Muscle of back (tissue), 13 donors: ENCODE measurements around the gene TTYH2. TPM values are rescaled to one million over a fixed set of nuclear protein-coding genes. Genes with fewer than 3 reads are reported as not detected.
"Not testable (repeated sequence)": the region's sequence is repeated elsewhere in the genome, so short reads cannot be mapped to it uniquely, and the experiment has no call there.

ENCODE experiments used
- DNase-seq, 3 donors: peaks; one replicate each; pipeline versions ENCODE4 v3.0.0 to v3.0.0-alpha.2; 2013
- long read RNA-seq, 9 donors: transcript quantifications; one replicate each; lab custom pipeline, GENCODE V29; 2026
- polyA plus RNA-seq, 10 donors: library from polyadenylated mRNA; unstranded; fragments of 120-200 nt; gene quantifications; one replicate each; pipeline ENCODE4 v1.2.1, GENCODE V29; 2013; ENCODE audit not compliant: insufficient read length in 10 of 10

TTYH2 gene, protein sequence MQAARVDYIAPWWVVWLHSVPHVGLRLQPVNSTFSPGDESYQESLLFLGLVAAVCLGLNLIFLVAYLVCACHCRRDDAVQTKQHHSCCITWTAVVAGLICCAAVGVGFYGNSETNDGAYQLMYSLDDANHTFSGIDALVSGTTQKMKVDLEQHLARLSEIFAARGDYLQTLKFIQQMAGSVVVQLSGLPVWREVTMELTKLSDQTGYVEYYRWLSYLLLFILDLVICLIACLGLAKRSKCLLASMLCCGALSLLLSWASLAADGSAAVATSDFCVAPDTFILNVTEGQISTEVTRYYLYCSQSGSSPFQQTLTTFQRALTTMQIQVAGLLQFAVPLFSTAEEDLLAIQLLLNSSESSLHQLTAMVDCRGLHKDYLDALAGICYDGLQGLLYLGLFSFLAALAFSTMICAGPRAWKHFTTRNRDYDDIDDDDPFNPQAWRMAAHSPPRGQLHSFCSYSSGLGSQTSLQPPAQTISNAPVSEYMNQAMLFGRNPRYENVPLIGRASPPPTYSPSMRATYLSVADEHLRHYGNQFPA
- polyA plus RNA-seq: 10 to 100 TPM; 48.7 to 98.6 (median 61.7) TPM
- long read RNA-seq, donor 1, partial matches to known transcripts: 0 of 4 reads
- long read RNA-seq, donor 1, other reads (novel, unspliced or antisense): 0 of 4 reads
- long read RNA-seq, donor 2, partial matches to known transcripts: 22 of 26 reads
- long read RNA-seq, donor 2, other reads (novel, unspliced or antisense): 0 of 26 reads
- long read RNA-seq, donor 3: 0 reads
- long read RNA-seq, donor 4, transcript TTYH2-201 (14 exons, 3,490 nt): major isoform, 6 of 6 reads
- long read RNA-seq, donor 4, partial matches to known transcripts: 0 of 6 reads
- long read RNA-seq, donor 4, other reads (novel, unspliced or antisense): 0 of 6 reads
- long read RNA-seq, donor 5, transcript TTYH2-201 (14 exons, 3,490 nt): major isoform, 6 of 64 reads
- long read RNA-seq, donor 5, partial matches to known transcripts: 55 of 64 reads
- long read RNA-seq, donor 5, other reads (novel, unspliced or antisense): 0 of 64 reads
- long read RNA-seq, donor 6, transcript TTYH2-201 (14 exons, 3,490 nt): major isoform, 9 of 39 reads
- long read RNA-seq, donor 6, partial matches to known transcripts: 30 of 39 reads
- long read RNA-seq, donor 6, other reads (novel, unspliced or antisense): 0 of 39 reads
- long read RNA-seq, donor 7, partial matches to known transcripts: 0 of 6 reads
- long read RNA-seq, donor 7, other reads (novel, unspliced or antisense): 0 of 6 reads
- long read RNA-seq, donor 8, partial matches to known transcripts: 17 of 18 reads
- long read RNA-seq, donor 8, other reads (novel, unspliced or antisense): 0 of 18 reads
- long read RNA-seq, donor 9, partial matches to known transcripts: 0 of 3 reads
- long read RNA-seq, donor 9, other reads (novel, unspliced or antisense): 0 of 3 reads

DNA sequence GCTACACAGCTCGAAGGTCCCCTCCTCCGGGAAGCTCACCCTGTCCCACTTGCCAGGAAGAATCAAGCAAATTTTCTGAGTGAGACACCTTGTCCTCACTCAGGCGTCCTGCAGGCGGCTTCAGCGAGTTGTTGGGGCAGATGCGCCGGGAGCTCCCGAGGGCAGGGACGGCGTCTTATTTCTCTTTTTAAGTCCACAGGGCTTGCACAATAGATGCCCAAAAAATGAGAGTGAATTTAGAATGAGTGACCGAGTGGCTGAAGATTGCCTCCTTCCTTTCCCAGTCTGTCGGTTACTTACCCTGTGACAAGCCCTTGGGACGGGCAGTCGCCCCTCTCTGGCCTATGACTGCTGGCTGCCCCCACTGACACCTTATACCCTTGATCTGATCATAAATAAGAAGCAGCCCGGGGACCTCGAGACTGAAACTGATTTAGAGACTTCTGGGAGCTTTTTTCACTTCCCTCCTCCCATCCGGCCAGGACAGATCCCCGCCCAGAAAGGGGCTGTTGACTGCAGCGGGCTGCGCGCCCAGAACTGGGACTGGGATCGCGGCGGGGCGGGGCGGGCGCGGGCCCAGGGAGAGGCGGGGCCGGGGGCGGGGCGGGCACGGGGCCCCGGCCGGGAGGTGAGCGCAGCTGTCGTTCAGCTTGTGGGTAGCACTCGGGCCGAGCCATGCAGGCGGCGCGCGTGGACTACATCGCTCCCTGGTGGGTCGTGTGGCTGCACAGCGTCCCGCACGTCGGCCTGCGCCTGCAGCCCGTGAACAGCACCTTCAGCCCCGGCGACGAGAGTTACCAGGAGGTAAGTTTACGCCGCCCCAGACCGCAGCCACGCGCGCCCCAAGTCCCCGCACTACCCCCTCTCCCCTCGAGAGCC lies at the start of gene TTYH2:
TSS of gene TTYH2 (plus strand) at position 659 of the 879 bp plus-strand sequence. CDS start at position 676, 17 bp downstream.
- DNase-seq: peak; percentile 92 to 96 (median 93)

DNA sequence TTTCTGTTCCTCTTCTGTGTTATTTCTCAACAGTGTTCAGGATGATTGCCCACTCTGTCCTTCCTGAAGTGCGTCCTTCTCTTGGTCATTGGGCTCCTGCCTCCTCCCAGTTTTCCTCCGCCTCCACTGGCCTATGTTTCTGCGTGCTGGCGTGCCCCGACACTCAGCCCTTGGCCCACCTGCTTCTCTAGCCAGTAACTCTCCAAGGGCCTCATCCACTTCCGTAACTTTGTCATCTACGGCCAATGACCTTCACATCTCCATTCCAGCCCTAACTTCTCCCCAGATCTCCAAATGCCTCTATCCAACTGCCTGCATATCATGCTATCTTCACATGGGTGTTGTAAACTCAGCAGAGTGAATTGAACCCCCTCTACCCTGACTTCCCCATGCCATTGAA lies 49.5 kb upstream of the TTYH2 start:
- no peak for DNase-seq

DNA sequence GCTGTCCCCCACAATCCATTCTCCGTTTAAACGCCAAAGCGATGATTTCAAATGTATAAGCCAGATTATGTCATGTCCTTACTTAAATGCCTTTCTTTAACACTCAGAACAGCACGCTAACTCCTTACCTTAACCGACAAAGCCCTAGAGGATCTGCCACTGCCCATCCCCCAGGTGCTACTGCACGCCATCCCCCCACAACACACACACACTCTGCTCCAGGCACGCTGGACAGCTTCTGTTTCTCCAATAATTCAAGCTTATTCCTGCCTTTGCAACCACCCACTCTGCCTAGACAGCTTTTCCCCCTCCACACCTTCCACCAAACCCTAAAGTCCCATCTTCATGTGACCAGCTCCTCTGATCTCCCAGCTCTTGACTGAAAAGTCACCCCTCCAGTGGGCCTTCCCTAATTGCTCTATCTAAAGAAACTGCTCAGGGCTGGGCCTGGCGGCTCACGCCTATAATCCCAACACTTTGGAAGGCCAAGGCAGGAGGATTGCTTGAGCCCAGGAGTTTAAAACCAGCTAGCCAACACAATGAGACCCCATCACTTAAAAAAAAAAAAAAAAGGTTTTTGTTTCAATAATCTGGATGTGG lies 48.8 kb upstream of the TTYH2 start:
- no peak for DNase-seq

DNA sequence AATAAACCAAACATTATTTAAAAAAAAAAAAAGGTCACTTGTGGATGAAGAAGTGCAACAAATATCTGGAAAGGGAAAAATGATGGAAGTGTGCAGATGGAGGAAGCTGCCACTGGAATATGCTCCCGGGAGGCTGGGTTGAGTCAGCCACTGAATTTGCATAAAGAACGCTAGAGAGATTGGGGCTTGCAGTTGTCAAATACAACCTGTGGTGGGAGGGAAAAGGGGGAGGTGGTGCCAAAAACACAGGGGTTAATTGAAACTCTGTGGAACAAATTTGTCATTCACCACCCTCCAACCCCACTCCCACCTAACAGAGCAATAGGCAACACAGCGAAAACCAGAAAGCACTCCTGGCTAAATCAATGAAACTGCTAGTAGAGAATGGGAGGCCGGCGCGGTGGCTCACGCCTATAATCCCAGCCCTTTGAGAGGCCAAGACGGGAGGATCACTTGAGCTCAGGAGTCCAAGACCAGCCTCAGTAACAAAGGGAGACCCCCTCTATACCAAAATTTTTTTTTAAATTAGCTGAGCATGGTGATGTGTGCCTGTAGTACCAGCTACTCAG lies 47.5 kb upstream of the TTYH2 start:
- DNase-seq: no peak

DNA sequence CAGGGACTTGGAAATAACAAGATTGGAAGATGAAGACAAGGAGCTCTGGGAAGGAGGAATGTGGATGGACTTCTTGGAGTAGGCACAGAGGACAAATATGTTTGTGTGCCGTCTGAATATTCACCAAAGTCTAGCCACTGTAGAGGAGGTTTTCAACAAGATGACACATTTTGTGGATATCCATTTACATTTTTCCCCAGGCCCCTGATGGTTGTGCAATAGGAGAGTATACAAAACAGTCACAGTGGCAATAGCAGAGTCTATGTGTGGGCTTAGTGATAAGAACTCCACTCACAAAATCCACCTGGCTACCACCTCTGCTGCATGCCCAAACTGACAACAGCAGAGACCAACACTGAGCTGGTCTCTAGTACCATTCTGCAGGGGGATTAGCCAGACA lies 42.4 kb upstream of the TTYH2 start:
- no peak for DNase-seq

DNA sequence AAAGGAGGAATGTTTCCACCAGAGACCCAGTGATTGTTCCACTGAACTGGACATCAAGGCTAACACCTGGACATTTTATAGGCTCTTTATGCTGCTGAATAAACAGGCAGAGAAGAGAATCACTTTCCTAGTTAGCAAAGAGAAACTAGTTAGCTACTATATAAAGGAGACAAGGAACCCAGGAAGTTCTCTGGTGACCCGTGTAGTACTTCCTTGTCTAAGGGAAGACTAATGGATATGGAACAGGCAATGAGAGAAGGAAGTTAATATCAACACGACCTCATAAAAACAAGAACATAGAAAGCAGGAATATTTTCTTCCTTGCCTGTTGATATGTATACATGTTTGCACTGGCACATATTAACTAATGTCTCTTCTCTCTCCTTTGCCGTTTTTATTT lies 40.7 kb upstream of the TTYH2 start:
- DNase-seq: no peak

DNA sequence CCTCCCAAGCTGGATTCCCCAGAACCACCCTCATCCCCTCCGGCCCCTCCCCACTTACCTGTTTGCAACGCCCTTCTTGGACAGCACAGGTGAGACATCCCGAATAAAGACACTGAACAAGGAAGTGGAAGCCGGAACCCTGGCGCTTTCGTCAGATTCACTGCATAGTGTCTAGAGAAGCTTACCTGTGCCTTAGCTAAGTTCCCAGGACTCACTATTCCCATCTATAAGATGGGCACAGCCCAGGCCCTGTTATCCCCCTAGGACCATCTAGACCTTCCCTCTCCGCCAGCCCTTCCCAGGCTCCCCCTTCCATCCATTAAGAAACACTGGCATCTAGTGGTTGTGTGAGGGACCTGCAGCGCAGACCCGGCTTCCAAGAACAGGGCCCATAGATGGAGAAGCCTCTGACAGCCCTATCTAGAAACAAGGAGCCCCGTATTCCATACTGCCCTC lies 36.8 kb upstream of the TTYH2 start:
- peak; percentile 47 to 76 (median 53) for DNase-seq

DNA sequence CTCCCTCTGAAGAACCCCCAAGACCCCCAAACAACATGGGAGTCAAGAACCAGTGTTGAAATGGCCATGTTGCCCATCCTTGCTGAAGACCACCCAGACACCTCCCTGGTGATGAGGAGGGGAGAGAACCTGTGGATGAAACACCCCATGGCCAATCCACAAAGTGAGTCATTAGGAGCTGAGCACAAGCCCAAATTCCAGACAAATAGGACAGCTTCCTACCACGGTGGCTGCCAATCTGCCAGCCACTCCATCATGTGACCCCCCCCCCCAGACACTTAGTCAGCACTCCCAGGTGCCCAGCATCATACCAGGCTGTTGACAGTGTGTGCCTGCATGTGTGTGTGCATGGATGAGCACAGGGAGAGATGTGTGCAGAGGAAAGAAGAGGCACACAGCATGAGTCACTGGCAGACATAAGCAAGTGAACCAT lies 36.3 kb upstream of the TTYH2 start:
- DNase-seq: no peak

DNA sequence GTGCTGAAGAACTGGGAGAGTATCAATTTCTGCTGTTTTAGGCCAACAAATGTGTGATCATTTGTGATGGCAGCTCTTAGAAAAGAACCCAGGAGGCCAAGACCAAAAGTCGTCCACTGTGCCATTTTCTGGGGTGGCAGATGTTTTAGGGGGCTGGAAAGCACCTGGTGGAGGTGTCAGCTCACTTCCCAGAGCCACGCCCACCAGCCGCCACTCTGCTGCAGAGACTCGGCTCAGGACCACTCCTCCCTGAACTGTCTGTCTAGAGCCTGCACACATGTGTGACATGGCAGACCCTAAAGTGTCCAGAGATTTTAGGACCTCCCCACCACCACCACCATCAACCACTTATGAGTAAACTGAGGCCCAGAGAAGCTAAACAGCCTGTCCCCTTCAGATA lies 33.8 kb upstream of the TTYH2 start:
- no peak for DNase-seq

DNA sequence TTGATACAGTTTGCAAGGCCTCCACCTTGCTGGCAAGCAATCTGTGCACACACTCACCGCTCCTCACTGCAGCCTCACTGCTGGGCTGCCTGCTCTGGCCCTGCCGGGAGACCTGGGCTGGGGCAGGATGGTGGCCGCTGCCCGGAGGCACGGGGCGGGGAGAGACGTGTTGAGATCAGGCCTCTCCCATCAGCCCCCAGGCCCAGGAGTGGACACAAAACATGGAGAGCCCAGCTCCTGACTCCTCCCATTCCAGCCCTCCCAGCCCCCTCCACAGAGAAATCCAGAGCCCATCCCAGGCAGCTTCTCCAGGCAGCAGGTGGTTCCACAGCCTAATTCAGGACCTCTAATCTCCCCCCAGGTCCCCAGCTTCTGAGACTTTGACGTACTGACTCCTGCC lies 33.0 kb upstream of the TTYH2 start:
- DNase-seq: no peak

DNA sequence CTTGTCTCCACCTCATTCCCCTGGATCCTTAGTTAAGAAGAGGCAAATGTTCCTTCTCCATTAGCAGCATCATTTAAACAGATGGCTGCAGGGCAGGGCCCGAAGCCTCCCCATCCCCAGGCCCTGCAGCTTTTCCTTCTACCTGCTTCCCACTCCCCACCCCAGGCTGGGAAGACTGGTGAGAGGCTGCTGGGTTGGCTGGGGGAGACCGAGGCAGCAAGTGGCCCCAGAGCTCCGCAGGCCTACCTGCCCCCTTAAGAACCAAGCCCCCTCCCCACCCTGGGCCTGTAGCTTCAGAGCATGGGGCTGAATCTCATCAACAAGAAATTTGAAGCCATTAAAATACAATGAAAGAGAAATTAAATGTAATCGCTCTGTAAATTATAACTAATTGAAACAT lies 32.0 kb upstream of the TTYH2 start:
- no peak for DNase-seq

DNA sequence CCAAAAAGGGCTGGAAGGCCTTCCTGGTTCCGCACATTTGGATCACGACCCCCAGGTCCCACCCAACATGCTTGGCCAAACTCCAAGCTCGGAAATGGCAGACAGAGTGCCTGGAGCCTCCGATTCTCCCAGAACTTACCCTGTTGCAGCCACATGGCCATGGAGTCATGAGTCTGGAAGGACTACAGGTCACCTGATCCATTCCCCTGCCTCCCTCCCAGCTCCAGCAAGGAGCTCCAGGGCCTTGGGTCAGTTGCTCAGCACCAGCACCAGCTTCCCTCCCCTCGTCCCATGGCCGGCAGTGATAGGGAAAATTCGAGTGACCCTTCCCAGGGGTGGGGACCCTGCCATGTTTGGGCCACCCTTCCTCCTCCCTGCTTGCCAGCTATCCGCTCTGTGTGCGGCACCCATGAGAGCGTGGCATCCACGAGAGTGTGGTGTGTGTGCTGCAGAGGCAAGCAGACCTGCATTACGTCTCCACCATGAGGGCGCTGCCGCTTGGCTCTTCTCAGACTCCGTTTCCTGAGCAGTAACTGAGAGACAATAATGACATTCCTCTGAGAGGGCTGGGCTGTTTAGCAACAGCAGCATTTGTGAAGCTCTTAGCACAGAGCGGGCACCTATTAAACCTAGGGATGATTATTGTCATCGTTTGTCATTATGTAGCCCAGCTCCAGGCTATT lies 31.2 kb upstream of the TTYH2 start:
- DNase-seq: no peak

DNA sequence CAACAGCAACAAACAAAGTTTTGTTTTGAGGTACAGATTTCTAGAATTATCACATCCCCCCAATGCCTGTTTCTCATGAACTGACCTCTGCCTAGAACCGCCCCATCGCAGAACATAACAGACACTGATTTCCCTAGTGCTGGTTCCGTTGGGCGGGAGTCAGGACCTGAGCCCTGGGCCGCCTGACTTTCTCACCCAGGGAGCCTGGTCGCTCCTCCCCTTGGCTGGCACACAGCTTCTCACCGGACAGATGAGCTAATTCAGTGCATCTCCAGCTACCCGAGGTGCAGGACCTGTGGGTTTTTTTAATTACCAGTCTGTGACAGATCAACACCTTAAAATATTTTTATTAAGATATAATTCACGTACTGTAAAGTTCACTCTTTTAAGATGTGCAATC lies 30.0 kb upstream of the TTYH2 start:
- DNase-seq: no peak

DNA sequence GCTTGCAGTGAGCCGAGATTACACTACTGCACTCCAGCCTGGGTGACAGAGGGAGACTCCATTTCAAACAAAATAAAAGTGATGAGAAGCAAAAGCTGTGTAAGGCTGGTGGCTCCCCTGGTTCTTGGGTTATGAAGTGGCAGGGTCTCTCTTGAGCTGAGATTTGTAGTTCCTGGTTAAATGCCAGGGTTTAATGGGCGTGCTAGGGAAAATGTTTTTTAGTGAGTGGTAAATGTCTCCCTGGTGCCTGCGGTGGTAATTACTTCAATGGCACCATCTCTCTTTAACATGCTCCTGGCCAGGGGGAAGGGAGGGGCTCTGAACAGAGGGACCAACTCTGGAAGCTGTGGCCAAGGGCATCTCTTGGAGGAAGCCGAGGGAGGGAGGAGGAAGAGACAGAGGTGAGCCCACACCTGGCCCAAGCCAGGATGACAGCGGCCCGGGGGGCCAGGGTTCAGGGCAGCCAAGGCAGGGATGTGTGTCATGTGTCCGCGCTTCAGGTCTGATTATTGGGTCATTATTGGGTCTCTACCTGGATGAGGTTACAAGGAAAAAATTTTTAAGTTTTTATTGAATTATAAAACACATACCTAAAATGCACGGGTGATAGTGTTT lies 27.7 kb upstream of the TTYH2 start:
- no peak for DNase-seq

DNA sequence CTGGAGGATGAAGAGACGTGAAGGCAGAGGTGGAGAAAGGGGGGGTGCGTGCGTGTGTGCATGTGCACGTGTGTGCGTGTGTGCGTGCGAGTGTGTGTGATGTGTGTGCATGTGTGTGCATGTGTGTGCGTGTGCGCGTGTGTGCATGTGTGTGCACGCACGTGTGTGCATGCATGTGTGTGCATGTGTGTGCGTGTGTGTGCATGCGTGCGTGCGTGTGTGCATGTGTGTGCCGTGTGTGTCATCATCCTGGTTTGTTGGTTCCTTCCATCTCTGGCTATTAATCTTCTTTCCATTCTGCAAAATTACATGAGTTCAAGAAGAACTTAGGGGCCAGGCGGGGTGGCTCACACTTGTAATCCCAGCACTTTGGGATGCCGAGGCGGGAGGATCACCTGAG lies 26.9 kb upstream of the TTYH2 start:
- DNase-seq: no peak

DNA sequence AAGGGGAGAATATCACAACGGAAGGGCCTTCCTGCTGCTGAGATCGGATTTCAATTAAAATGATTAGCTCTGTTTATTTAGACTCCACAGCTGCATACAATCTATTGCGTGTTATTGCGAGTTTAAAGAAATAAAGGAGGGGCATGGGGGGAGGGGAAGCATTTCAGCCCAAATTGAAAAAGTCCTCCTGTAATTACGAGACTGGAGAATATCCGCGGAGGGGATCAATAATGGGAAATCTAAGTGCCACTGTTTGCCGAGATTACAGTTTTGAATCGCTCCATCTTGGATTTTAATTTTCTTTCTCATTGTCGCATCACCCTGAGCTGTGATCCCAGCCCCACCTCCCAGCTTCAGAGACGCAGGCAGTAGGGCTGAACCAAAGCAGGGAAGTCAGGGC lies 25.6 kb upstream of the TTYH2 start:
- no peak for DNase-seq

DNA sequence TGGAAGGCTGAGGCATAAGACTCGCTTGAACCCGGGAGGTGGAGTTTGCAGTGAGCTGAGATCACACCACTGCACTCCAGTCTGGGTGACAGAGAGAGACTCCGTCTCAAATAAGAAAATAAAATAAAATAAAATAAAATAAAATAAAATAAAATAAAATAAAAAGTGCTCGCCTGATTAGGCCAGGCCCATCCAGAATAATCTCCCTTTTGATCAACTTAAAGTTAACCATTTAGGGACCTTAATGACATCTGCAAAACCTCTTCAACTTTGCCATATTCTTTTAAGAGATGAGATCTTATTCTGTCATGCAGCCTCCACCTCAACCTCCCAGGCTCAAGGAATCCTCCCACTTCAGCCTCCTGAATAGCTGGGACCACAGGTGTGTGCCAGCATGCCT lies 24.7 kb upstream of the TTYH2 start:
- not testable (repeated sequence) for DNase-seq

DNA sequence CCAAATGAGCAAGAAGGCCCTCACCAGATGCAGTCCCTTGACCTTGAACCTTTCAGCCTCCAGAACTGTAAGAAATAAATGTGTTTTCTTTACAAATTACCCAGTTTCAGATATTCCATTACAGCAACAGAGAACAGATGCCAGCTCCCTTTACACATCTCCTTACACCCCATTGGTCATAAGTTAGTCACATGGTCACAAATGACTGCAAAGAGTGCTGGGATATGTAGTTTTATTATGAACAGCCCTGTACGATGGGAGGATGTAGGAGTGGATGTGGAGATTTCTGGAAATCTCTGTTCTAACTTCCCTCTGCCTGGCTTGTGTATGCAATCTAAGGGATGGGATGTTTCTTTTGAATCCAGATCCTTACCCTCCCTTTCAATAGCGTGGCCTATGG lies 23.2 kb upstream of the TTYH2 start:
- peak; percentile 31 to 61 (median 38) for DNase-seq
